Osteoblast (primary cell): ENCODE data around the gene BICDL2. TPM values are rescaled to one million over a fixed set of nuclear protein-coding genes. Genes with fewer than 3 reads are reported as not detected.

Experiments
- DNase-seq: peaks from one replicate; pipeline ENCODE4 v3.0.0; 2011; ENCODE audit warnings: low spot score, mixed read lengths; ENCODE audit not compliant: insufficient read length; ENCODE audit errors: missing footprints
- H2AFZ ChIP-seq: 2 replicates; pipeline ENCODE4 v1.6.0; 2011; ENCODE audit warnings: mild to moderate bottlenecking, low read length
- H3K27ac ChIP-seq: 2 replicates; pipeline ENCODE4 v1.5.1; 2011; ENCODE audit warnings: mild to moderate bottlenecking, low read depth, low read length, moderate library complexity
- H3K27me3 ChIP-seq: 2 replicates; pipeline ENCODE4 v1.6.0; 2012; ENCODE audit warnings: mild to moderate bottlenecking, control low read depth, inconsistent platforms, low read length, moderate library complexity; ENCODE audit not compliant: insufficient read depth
- H3K36me3 ChIP-seq: 2 replicates; pipeline ENCODE4 v1.5.1; 2011; ENCODE audit warnings: mild to moderate bottlenecking, low read length, control low read depth, moderate library complexity; ENCODE audit not compliant: insufficient read depth
- H3K4me1 ChIP-seq: 2 replicates; pipeline ENCODE4 v1.5.1; 2011; ENCODE audit warnings: mild to moderate bottlenecking, low read length, control low read depth, moderate library complexity; ENCODE audit not compliant: insufficient read depth
- H3K4me2 ChIP-seq: 2 replicates; pipeline ENCODE4 v1.6.0; 2011; ENCODE audit warnings: mild to moderate bottlenecking, low read length; ENCODE audit not compliant: insufficient read depth
- H3K4me3 ChIP-seq: fragments of 200-600 bp; sonication (generic); 3 replicates; pipeline ENCODE4 v1.5.1; 2012; ENCODE audit warnings: mild to moderate bottlenecking, low read length, inconsistent platforms; ENCODE audit not compliant: insufficient read depth
- H3K79me2 ChIP-seq: 2 replicates; pipeline ENCODE4 v1.6.0; 2012; ENCODE audit warnings: mild to moderate bottlenecking, low read length, control low read depth, inconsistent platforms; ENCODE audit not compliant: insufficient read depth
- H3K9me3 ChIP-seq: 2 replicates; pipeline ENCODE4 v1.5.1; 2011; ENCODE audit warnings: low read depth, low read length, control low read depth
- H4K20me1 ChIP-seq: 2 replicates; pipeline ENCODE4 v1.6.0; 2012; ENCODE audit warnings: mild to moderate bottlenecking, low read length, control low read depth; ENCODE audit not compliant: insufficient read depth
- CTCF ChIP-seq: IDR thresholded peaks from 2 replicates; pipeline ENCODE4 v1.5.1; 2011; ENCODE audit warnings: mild to moderate bottlenecking, low read depth, low read length, moderate library complexity; ENCODE audit errors: extremely low read depth
- small RNA-seq: library from RNA; depleted of rRNA; stranded (forward); fragments of <200 nt; gene quantifications from one replicate; pipeline ENCODE3, GENCODE V24; 2012
- total RNA-seq: library from RNA; depleted of rRNA; stranded (reverse); fragments of >200 nt; gene quantifications from 2 replicates; pipeline ENCODE4 v1.2.3, GENCODE V29; 2012

BICDL2 gene
- total RNA-seq, 1 donor, result not detected

GRCh38 chr16:2981177-2981898, 55.4 kb downstream of the BICDL2 start:
- Histone ChIP-seq H3K4me1 (peaks cover 11% of the 10 kb centered on the region), H4K20me1 (no peaks in the 10 kb centered on the region), H3K4me3 (peak overlapping the region; percentile 88), H3K36me3 (no peaks in the 10 kb centered on the region), H3K9me3 (no peaks in the 10 kb centered on the region), H3K27ac (peak overlapping the region; percentile 91), H3K27me3 (no peaks in the 10 kb centered on the region), H3K79me2 (peaks cover 8% of the 10 kb centered on the region), H3K4me2 (peak overlapping the region; percentile 84), H2AFZ (no peak overlapping the region)
- no peak for TF ChIP-seq CTCF
- DNase-seq, result no peak

GRCh38 chr16:2980227-2981176, 56.2 kb downstream of the BICDL2 start, which contains the start of gene PKMYT1:
TSS of gene PKMYT1 (minus strand) at chr16:2980446. CDS start at chr16:2979657, 789 bp downstream.
- no peak for TF ChIP-seq CTCF
- peak within 1 kb of the TSS; percentile 88 for H3K4me3 ChIP-seq
- peak within 1 kb of the TSS; percentile 91 for H3K27ac ChIP-seq
- H3K27me3 ChIP-seq, result no peaks in the 10 kb centered on the region
- no peaks in the 10 kb centered on the region for H3K9me3 ChIP-seq
- H3K36me3 ChIP-seq, result no peaks in the 10 kb centered on the region
- DNase-seq, result peak; percentile 100
- peak within 1 kb of the TSS; percentile 98 for H2AFZ ChIP-seq
- H3K79me2 ChIP-seq, result peaks cover 8% of the 10 kb centered on the region
- no peaks in the 10 kb centered on the region for H4K20me1 ChIP-seq
- peak within 1 kb of the TSS; percentile 84 for H3K4me2 ChIP-seq
- H3K4me1 ChIP-seq, result peaks cover 11% of the 10 kb centered on the region

GRCh38 chr16:2979669-2980226, 57.0 kb downstream of the BICDL2 start:
- H3K9me3 ChIP-seq, result no peaks in the 10 kb centered on the region
- no peaks in the 10 kb centered on the region for H3K27me3 ChIP-seq
- TF ChIP-seq CTCF, result no peak
- H3K79me2 ChIP-seq, result peaks cover 8% of the 10 kb centered on the region
- H3K4me2 ChIP-seq, result peak overlapping the region; percentile 84
- H2AFZ ChIP-seq, result peak overlapping the region; percentile 90
- peak overlapping the region; percentile 88 for H3K4me3 ChIP-seq
- H4K20me1 ChIP-seq, result no peaks in the 10 kb centered on the region
- peak; percentile 90 for DNase-seq
- peaks cover 11% of the 10 kb centered on the region for H3K4me1 ChIP-seq
- no peak overlapping the region for H3K27ac ChIP-seq
- no peaks in the 10 kb centered on the region for H3K36me3 ChIP-seq

Small RNA genes lying within 50 kb of the gene (small RNA-seq; reads per million reads assigned to genes)
- gene LINC00514 (not detected), gene RNU1-22P (not detected)

Other genes starting within 250 kb of the BICDL2 start
- not detected in 2 replicates for gene PRSS33, start 249.4 kb downstream of the BICDL2 start, total RNA-seq
- gene PRSS41, start 238.5 kb downstream of the BICDL2 start, total RNA-seq, result not detected in 2 replicates
- gene PRSS21, start 219.7 kb downstream of the BICDL2 start, total RNA-seq, result not detected in 2 replicates
- 0.88 and 1.4 TPM in 2 replicates for gene ZG16B, start 206.6 kb downstream of the BICDL2 start, total RNA-seq
- not detected in 2 replicates for gene PRSS22, start 178.8 kb downstream of the BICDL2 start, total RNA-seq
- gene FLYWCH2, start 153.7 kb downstream of the BICDL2 start, total RNA-seq, result 38.7 and 43.6 TPM in 2 replicates
- 48.3 and 56.5 TPM in 2 replicates for gene FLYWCH1, start 125.0 kb downstream of the BICDL2 start, total RNA-seq
- gene KREMEN2, start 72.7 kb downstream of the BICDL2 start, total RNA-seq, result not detected in 2 replicates
- 1.5 and 1.8 TPM in 2 replicates for gene PAQR4, start 67.6 kb downstream of the BICDL2 start, total RNA-seq
- gene PKMYT1, start 56.5 kb downstream of the BICDL2 start, total RNA-seq, result 1.4 and 2.1 TPM in 2 replicates
- not detected in 2 replicates for gene CLDN9, start 24.0 kb downstream of the BICDL2 start, total RNA-seq
- gene CLDN6, start 18.8 kb downstream of the BICDL2 start, total RNA-seq, result under 0.01 TPM in 1 of 2 replicates, not detected in the other
- gene TNFRSF12A, start 16.6 kb downstream of the BICDL2 start, total RNA-seq, result 143 and 159 TPM in 2 replicates
- 20.3 and 21.2 TPM in 2 replicates for gene HCFC1R1, start 13.0 kb downstream of the BICDL2 start, total RNA-seq
- 21.8 and 23.5 TPM in 2 replicates for gene THOC6, start 12.9 kb downstream of the BICDL2 start, total RNA-seq
- gene MMP25, start 9.6 kb upstream of the BICDL2 start, total RNA-seq, result under 0.01 TPM in 1 of 2 replicates, not detected in the other
- gene IL32, start 28.7 kb upstream of the BICDL2 start, total RNA-seq, result 0.72 TPM in 1 of 2 replicates, not detected in the other
- gene ZSCAN10, start 62.4 kb upstream of the BICDL2 start, total RNA-seq, result not detected in 2 replicates
- 17.4 and 17.7 TPM in 2 replicates for gene ZNF205, start 75.6 kb upstream of the BICDL2 start, total RNA-seq
- gene ZNF213, start 98.1 kb upstream of the BICDL2 start, total RNA-seq, result 8.0 and 9.4 TPM in 2 replicates
- gene OR1F1, start 151.3 kb upstream of the BICDL2 start, total RNA-seq, result 0.36 TPM in 1 of 2 replicates, not detected in the other
- gene ZNF200, start 198.2 kb upstream of the BICDL2 start, total RNA-seq, result 11.5 and 11.6 TPM in 2 replicates
- under 0.01 TPM in 1 of 2 replicates, not detected in the other for gene MEFV, start 219.7 kb upstream of the BICDL2 start, total RNA-seq
- 55.7 and 65.1 TPM in 2 replicates for gene ZNF263, start 246.5 kb upstream of the BICDL2 start, total RNA-seq